Stimulated activated effector memory CD8-positive, alpha-beta T cell treated with anti-CD3 and anti-CD28 coated beads, Interleukin-12 subunit alpha, Interleukin-12 subunit beta, amount 100 ng/mL, for 72 hours (primary cell): ENCODE results near the gene SLC16A12.
"Not testable (repeated sequence)": the region's sequence is repeated elsewhere in the genome, so short reads cannot be mapped to it uniquely, and the experiment has no call there.

Source experiments
- ATAC-seq: fragments of 150-1000 bp; cut with Tn5 transposase; 2 replicates; pipeline ENCODE4 v1.10.0; 2021
- DNase-seq, 2 donors: peaks; one replicate each; pipeline ENCODE4 v3.0.0; 2021 to 2022; ENCODE audit warnings: low spot score in 2 of 2
- H3K27ac Mint-ChIP-seq: one replicate; pipeline ENCODE4 v1.8.0; 2022; ENCODE audit warnings: mild to moderate bottlenecking, mixed read lengths
- H3K36me3 Mint-ChIP-seq: one replicate; pipeline ENCODE4 v1.8.0; 2022; ENCODE audit warnings: mild to moderate bottlenecking, mixed read lengths
- H3K4me1 Mint-ChIP-seq: one replicate; pipeline ENCODE4 v1.8.0; 2022; ENCODE audit warnings: mixed read lengths
- H3K4me3 Mint-ChIP-seq: one replicate; pipeline ENCODE4 v1.8.0; 2022; ENCODE audit warnings: mild to moderate bottlenecking, mixed read lengths
- H3K9me3 Mint-ChIP-seq: one replicate; pipeline ENCODE4 v1.8.0; 2022; ENCODE audit warnings: mixed read lengths

SLC16A12 gene

DNA sequence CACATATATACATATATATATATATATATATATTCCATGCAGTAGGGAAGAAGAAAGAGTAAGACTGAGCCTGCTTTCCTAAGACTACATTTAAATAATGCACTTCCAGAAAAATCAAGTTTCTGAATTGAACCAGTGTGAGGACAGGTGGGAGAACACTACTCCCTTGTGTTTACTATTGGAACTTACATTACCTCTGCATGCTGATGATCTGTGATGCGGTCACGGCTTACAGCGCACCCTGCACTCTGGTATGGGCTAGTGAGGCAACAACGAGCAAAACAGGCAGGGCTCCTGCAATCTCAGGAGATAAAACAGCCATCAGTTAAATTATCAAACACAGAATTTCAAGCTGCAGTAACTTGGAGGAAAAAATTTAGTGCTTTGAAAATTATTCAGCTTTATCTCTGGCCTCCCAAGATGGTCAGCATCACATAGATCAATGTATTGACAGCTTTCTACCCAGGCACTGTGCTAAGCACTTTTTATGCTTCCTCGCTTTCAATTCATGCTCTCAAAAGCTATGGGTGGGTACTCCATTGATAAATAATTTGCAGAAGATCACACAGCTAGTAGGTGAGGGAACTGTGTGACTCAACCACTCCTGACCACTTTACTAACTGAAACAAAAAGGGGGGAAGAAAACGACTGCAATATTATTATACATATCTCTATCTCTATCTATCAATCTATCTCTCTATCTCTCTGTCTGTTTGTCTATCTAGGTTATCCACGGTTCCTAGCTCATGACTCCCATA lies 20.5 kb upstream of the SLC16A12 start:
- no peak for ATAC-seq
- Mint-ChIP-seq H3K27ac (no peak overlapping the region), H3K4me3 (no peak overlapping the region), H3K9me3 (no peaks in the 10 kb centered on the region), H3K36me3 (peaks cover 6% of the 10 kb centered on the region), H3K4me1 (no peaks in the 10 kb centered on the region)
- DNase-seq = no peak

DNA sequence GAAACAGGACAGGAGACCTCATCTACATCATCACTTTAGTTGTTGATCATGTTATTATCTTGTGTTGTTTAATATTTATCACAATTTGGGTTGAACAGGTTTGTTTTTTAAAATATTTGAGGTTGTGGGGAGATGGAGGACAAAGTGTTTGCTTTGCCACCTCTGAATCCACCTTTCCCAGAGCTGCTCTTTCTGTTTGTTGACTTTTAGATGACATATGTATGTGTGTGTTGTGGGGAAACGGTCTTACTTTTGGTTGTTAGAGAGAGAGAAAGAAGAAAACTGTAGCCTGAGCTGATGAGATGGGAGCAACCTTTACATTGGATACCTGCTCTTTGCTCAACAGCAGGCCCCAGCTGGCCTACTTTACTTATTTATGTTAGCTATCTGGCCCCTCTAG lies 19.0 kb upstream of the SLC16A12 start:
- peaks cover 6% of the 10 kb centered on the region for H3K36me3 Mint-ChIP-seq
- H3K4me3 Mint-ChIP-seq = no peak overlapping the region
- no peaks in the 10 kb centered on the region for H3K9me3 Mint-ChIP-seq
- no peak for ATAC-seq
- H3K27ac Mint-ChIP-seq = no peak overlapping the region
- H3K4me1 Mint-ChIP-seq = no peaks in the 10 kb centered on the region
- DNase-seq = no peak

DNA sequence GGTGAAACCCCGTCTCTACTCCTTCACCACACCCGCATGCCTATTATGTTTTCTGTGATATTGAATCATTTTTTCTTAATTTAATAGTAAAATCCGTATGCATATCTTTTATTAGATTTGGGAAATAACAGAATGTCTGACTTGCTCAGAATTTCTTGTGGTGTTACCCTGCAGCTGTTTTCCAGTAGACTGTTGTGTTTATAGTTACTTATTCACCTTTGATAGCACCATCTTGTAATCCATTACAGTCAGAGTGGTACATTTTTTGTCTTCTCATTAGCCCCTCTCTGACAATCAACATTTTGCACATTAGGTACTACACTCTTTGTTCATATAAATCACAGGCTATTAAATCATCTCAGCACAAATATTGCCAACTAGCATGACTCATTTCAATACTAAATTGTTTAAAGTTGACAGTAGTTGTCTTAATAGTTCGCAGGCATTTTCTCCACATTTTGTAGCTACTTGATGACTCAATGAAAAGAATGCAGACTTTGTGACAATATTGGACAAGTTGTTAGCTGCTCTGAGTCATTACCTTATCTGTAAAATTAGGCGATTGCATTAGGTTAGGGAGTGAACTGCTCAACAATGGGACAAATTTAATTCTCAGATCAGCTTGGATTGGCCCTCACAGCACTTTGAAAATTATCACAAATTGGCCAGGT lies 17.8 kb upstream of the SLC16A12 start:
- Mint-ChIP-seq H3K36me3 (peaks cover 6% of the 10 kb centered on the region), H3K4me1 (no peaks in the 10 kb centered on the region), H3K9me3 (no peaks in the 10 kb centered on the region), H3K4me3 (no peak overlapping the region), H3K27ac (no peak overlapping the region)
- ATAC-seq = peak; percentile 11
- no peak for DNase-seq

DNA sequence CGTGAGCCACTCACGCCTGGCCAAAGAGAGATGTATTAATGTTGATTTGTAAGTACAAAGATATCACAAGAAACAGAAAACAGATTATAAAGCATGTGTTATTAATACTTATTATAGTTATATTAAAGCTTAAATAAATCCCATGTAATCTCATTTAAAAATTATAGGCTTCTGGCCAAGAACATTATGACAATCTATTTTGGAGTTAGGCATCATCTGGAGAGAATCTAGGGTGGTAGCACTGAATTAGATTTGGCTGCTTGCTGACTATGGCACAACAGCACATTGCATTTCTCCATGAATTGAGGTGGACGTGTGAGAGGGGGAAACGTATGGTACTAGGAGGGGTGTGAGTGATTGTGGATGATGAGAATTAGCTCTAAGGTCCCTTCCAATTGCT lies 16.8 kb upstream of the SLC16A12 start:
- Mint-ChIP-seq H3K27ac (no peak overlapping the region), H3K4me3 (no peak overlapping the region), H3K4me1 (no peaks in the 10 kb centered on the region), H3K36me3 (peaks cover 6% of the 10 kb centered on the region), H3K9me3 (no peaks in the 10 kb centered on the region)
- DNase-seq (no peak), ATAC-seq (no peak)

DNA sequence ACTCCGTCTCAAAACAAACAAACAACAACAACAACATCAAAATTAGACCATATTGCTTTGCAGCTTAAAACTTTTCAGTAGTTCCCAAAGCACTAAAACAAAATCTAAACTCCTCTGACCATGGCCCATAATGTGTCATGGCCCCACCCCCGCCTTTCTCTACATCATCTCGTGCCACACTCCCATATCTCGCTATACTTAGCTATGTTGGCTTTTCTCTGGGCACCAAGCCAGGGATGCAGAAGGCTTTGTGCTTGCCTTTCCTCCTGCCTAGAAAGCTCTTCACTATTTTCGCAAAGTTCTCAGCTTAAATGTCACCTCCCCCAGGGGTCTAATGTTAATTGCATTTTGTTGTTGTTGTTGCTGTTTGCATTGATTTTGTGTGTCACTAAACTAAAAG lies 15.1 kb upstream of the SLC16A12 start:
- no peaks in the 10 kb centered on the region for H3K9me3 Mint-ChIP-seq
- DNase-seq (no peak), ATAC-seq (no peak)

DNA sequence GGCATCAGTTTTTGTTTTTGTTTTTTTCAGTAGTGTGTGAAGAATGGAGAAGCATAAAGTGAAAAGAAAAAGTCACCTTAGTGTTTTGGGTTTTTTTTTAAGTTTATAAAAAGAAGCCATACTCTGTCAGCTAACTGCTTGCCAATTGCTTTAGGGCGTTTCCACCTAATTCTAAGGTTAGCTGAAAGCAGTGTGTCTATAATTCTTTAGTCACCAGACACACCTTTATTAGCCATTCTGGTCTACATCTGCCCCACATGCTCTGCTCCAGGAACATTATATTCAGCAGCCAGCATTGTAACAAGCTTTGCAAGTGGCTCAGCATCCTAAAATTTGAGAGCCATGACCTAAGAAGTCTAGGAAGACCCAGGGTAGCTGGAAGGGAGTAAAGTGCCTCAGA lies 14.1 kb upstream of the SLC16A12 start:
- no peaks in the 10 kb centered on the region for H3K9me3 Mint-ChIP-seq
- ATAC-seq = no peak
- peaks cover 6% of the 10 kb centered on the region for H3K36me3 Mint-ChIP-seq
- H3K4me1 Mint-ChIP-seq = no peaks in the 10 kb centered on the region
- H3K27ac Mint-ChIP-seq = no peak overlapping the region
- H3K4me3 Mint-ChIP-seq = no peak overlapping the region
- no peak for DNase-seq

More for the DNA sequence above, 15.1 kb upstream of the SLC16A12 start:
- Mint-ChIP-seq H3K36me3 (peaks cover 6% of the 10 kb centered on the region), H3K27ac (no peak overlapping the region), H3K4me3 (no peak overlapping the region), H3K4me1 (no peaks in the 10 kb centered on the region)

DNA sequence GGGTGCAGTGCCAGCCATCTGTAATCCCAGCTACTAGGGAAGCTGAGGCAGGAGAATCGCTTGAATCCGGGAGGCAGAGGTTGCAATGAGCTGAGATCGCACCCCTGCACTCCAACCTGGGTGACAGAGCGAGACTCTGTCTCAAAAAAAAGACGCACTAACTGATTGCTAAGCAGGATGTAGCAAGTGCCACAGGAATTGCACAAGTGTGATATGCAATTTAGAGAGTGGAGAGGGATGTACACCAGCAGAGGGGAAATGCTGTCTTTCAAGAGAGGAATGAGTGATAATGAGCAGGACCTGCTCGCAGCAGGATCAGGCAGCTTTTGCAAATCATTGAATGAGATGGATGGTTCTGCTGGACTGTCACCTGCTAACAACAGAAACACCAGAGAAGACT lies 13.3 kb upstream of the SLC16A12 start:
- Mint-ChIP-seq H3K4me1 (no peaks in the 10 kb centered on the region), H3K36me3 (peaks cover 2% of the 10 kb centered on the region), H3K9me3 (no peaks in the 10 kb centered on the region), H3K27ac (no peak overlapping the region), H3K4me3 (no peak overlapping the region)
- no peak for DNase-seq
- ATAC-seq = no peak

DNA sequence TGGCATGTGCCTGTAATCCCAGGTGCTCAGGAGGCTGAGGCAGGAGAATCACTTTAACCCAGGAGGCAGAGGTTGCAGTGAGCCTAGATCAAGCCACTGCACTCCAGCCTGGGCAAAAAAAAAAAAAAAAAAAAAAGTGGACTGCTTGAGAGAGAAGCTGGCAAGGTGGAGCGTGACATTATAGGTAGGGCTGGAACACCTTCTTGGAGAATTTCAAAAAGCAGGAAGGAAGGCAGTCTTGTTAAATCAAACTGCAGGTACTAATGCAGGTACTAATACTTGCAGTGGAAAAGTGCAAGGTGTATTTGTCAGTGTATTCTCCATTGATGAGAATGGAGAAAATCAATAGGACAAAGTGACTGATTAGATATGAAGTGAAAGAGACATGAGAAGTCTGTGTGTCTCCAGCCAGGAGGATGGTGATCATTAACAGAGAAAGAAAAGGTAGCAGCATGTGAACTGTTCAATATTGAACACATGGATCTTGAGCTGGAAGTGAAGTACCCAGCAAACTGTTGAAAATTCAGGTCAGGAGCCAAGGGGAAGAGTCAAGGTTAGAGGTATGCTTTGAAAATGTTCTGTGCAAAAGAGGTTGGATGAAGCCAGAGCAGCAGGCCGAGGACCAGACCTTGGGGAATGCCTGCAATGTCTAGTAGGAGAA lies 12.6 kb upstream of the SLC16A12 start:
- no peak overlapping the region for H3K4me3 Mint-ChIP-seq
- H3K4me1 Mint-ChIP-seq = no peaks in the 10 kb centered on the region
- no peak overlapping the region for H3K27ac Mint-ChIP-seq
- no peaks in the 10 kb centered on the region for H3K9me3 Mint-ChIP-seq
- H3K36me3 Mint-ChIP-seq = no peaks in the 10 kb centered on the region
- no peak for ATAC-seq
- no peak for DNase-seq

DNA sequence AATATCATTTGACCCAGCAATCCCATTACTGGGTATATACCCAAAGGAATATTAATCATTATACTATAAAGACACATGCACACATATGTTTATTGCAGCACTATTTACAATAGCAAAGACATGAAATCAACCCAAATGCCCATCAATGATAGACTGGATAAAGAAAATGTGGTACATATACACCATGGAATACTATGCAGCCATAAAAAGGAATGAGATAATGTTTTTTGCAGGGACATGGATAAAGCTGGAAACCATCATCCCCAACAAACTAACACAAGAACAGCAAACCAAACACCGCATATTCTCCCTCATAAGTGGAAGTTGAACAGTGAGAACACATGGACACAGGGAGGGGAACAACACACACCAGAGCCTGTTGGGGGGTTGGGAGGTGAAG lies 11.3 kb upstream of the SLC16A12 start:
- ATAC-seq, H3K4me1 Mint-ChIP-seq, H3K9me3 Mint-ChIP-seq, H3K4me3 Mint-ChIP-seq, H3K36me3 Mint-ChIP-seq, H3K27ac Mint-ChIP-seq, DNase-seq: not testable (repeated sequence)

DNA sequence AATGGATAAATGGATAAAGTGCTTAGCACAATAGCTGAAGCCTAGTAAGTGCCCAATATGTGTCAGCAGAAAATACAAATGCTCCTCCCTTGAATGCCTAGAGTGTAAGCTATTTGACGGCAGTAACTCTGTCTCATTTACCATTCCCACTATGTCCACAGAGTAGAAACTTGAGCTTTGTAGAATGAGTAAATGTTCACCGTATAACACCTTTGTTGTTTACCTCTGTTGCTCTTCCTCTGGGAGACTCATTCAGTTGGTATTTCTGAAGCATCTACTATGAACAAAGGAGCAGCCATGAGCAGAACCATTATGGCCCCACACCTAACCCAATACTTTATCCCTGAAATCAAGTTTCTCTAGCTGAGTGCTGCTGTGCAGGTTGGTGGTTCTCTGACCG lies 8.4 kb upstream of the SLC16A12 start:
- DNase-seq (no peak), ATAC-seq (no peak)
- Mint-ChIP-seq H3K9me3 (no peaks in the 10 kb centered on the region), H3K36me3 (no peaks in the 10 kb centered on the region), H3K4me1 (no peaks in the 10 kb centered on the region), H3K4me3 (no peak overlapping the region), H3K27ac (no peak overlapping the region)

DNA sequence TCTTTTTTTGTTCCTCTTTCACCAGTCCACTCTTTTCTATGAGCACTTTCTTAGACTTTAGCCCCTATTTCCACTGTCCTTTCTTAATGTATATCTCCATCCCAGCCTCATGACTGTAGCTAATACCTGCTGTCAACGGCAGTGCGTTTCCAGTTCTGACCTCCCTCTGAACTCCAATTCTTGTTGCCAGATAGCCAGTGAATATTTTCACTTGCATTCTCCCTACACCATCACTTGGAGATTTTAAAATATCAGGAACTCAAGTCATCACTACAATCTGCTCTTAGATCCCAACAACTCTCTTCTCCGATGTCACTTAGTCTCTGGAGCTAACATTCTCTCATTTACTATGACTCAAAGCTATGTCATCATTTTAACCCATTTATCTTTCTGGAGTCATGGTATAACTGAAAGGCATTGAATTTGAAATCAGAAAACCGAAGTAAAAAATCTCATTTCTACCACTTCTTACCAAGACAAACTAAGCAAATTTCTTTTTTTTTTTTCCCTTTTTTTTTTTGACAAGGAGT lies 5.1 kb upstream of the SLC16A12 start:
- Mint-ChIP-seq H3K9me3 (no peaks in the 10 kb centered on the region), H3K4me3 (no peak overlapping the region), H3K4me1 (no peaks in the 10 kb centered on the region), H3K27ac (no peak overlapping the region), H3K36me3 (no peaks in the 10 kb centered on the region)
- ATAC-seq (no peak), DNase-seq (no peak)

DNA sequence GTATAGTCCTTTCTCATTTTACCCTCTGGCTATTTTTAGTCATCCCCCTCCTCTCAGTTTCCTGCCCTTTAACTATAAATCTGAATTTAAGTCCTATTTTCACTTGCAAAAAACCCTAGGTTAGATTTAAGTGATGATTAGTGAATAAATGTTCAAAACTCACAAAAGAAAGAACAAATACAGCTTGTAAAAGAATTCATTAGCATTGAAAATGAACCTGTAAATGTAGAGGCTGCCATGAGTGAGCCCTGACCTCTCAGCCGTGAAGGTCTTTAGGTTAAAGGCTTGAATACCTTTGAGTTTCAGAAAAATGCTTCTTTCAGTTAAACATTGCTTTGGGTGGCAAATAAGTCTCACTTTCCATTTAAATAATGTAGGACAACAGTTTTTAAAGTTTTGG lies 2.0 kb upstream of the SLC16A12 start:
- Mint-ChIP-seq H3K9me3 (no peaks in the 10 kb centered on the region), H3K36me3 (no peaks in the 10 kb centered on the region), H3K4me3 (no peak overlapping the region), H3K27ac (no peak overlapping the region), H3K4me1 (no peaks in the 10 kb centered on the region)
- ATAC-seq (no peak), DNase-seq (no peak)

DNA sequence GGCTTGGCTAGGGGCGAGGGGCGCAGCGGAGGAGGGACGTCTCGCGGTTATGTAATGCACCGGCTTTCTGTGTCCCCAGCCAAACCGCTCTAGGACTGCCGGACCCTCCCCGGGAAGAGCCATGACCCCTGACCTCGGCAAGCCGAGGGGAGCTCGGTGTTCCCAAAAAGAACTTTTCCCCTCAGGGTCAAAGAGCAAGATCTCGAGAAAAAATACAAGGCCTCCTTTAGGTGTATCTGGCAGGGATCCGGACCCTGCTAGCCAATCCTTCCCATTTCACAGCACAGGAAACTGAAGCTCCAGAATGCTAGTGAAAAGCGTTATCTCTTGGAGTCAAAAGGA lies 590 bp upstream of the SLC16A12 start:
- no peaks in the 10 kb centered on the region for H3K4me1 Mint-ChIP-seq
- ATAC-seq (no peak), DNase-seq (no peak)
- H3K36me3 Mint-ChIP-seq = no peaks in the 10 kb centered on the region
- no peak overlapping the region for H3K4me3 Mint-ChIP-seq
- H3K27ac Mint-ChIP-seq = no peak overlapping the region
- no peaks in the 10 kb centered on the region for H3K9me3 Mint-ChIP-seq

DNA sequence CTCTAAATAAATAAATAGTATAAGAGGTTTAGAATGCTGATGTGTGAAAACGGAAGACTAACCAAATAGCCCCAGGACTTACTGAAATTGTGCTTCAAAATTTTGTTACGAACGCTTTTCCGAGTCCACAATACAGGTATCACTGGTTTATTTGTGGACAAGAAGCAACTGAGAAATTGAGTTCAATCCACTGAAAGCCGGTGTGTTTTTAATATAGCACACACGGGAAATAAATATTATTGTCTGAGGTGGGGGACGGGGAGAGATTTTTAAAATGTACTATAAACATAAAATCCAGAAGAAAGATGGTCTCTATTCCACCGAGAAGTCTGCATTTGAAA lies 598 bp downstream of the SLC16A12 start:
- H3K9me3 Mint-ChIP-seq = no peaks in the 10 kb centered on the region
- H3K36me3 Mint-ChIP-seq = no peaks in the 10 kb centered on the region
- DNase-seq (no peak), ATAC-seq (no peak)
- H3K27ac Mint-ChIP-seq = no peak overlapping the region
- no peak overlapping the region for H3K4me3 Mint-ChIP-seq
- H3K4me1 Mint-ChIP-seq = no peaks in the 10 kb centered on the region

DNA sequence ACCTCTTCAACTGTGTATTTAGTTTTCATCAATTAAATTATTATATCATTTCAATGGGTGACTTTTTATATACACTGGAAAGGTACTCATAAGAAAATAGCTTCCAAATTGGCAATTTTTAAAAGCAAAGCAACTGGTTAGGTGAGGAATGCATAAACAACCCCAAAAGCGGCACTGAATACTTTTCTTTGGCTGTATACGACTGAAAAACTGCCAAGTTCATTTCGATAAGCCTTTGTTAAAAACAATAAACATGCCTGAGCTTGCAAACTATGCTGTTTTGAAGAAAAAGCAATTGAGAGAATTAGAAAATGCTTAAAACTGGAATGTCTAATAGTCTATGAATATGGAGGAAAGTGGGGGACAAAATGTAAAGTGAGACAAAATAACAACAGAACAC lies 2.9 kb downstream of the SLC16A12 start:
- Mint-ChIP-seq H3K36me3 (no peaks in the 10 kb centered on the region), H3K9me3 (no peaks in the 10 kb centered on the region)

DNA sequence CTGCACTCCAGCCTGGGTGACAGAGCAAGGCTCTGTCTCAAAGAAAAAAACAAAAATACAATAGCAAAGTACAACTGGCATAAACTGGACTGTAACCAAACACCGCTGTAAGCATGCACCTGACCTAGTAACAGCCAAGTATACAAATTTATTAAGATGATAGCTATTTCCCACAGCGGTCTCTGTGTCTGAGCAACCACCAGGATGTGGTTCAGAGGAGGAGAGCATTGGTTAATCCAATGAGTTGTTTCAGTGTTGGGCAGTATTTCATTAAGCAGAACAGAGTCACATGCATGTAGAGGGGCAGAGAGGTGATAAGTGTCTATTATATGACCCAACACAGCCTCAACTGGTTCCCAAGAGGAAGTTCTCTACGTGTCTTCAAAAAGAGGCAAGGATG lies 4.0 kb downstream of the SLC16A12 start:
- ATAC-seq = no peak
- Mint-ChIP-seq H3K4me1 (no peaks in the 10 kb centered on the region), H3K36me3 (no peaks in the 10 kb centered on the region), H3K27ac (no peak overlapping the region), H3K9me3 (no peaks in the 10 kb centered on the region), H3K4me3 (no peak overlapping the region)
- no peak for DNase-seq

More for the DNA sequence above, 2.9 kb downstream of the SLC16A12 start:
- Mint-ChIP-seq H3K27ac (no peak overlapping the region), H3K4me1 (no peaks in the 10 kb centered on the region), H3K4me3 (no peak overlapping the region)
- ATAC-seq (no peak), DNase-seq (no peak)
